ENCODE measurements around the gene ABHD14A. TPM values are rescaled to one million over a fixed set of nuclear protein-coding genes. Genes with fewer than 3 reads are reported as not detected.

Gene ABHD14A
- total and polyA plus RNA-seq, 2 of the 13 experiments (the other 11 are each of a cell fraction or from before 2014, with no cell fraction given), result 29.5 to 46.9 TPM

DNA sequence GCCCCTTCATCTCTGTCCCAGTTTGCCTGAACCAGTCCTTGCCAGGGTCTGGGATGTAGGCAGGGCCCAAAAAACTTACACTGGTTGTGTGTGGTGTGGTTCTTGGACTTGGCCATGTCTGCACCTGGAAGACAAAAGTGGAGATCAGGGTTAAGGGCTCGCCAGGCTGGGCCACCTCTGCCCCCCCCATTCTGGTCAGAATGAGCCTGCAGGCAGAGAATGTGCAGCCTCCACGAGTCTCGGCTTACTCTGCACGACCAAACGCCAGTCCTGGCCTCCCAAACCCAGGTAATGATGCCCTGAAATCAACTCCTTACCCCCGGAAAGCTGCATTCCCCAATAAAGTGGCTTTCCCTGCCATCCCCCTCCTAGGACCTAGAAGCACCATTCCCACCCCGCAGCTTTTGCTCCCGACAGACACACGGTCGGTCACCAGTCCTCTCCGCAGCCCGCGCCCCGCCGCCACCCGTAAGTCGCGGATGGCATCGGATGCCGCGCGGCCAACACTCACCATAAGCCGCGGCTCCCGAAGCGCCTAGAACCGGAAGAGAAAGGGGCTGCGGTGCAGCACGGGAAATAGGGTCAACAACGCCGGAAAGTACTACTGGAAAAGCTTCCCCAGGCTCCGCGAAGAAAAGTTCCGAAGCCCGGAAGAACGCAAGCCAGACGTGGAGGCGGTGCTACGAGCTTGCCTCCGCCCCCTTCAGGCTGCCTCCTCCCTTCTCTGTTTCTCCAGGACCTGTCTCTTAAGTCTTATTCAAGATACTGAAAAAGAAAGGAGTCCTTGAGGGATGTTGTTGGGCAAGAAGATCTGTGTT lies 20.7 kb downstream of the ABHD14A start, which contains the start of gene RPL29 (continued):
- TF ChIP-seq, protein P1, sequence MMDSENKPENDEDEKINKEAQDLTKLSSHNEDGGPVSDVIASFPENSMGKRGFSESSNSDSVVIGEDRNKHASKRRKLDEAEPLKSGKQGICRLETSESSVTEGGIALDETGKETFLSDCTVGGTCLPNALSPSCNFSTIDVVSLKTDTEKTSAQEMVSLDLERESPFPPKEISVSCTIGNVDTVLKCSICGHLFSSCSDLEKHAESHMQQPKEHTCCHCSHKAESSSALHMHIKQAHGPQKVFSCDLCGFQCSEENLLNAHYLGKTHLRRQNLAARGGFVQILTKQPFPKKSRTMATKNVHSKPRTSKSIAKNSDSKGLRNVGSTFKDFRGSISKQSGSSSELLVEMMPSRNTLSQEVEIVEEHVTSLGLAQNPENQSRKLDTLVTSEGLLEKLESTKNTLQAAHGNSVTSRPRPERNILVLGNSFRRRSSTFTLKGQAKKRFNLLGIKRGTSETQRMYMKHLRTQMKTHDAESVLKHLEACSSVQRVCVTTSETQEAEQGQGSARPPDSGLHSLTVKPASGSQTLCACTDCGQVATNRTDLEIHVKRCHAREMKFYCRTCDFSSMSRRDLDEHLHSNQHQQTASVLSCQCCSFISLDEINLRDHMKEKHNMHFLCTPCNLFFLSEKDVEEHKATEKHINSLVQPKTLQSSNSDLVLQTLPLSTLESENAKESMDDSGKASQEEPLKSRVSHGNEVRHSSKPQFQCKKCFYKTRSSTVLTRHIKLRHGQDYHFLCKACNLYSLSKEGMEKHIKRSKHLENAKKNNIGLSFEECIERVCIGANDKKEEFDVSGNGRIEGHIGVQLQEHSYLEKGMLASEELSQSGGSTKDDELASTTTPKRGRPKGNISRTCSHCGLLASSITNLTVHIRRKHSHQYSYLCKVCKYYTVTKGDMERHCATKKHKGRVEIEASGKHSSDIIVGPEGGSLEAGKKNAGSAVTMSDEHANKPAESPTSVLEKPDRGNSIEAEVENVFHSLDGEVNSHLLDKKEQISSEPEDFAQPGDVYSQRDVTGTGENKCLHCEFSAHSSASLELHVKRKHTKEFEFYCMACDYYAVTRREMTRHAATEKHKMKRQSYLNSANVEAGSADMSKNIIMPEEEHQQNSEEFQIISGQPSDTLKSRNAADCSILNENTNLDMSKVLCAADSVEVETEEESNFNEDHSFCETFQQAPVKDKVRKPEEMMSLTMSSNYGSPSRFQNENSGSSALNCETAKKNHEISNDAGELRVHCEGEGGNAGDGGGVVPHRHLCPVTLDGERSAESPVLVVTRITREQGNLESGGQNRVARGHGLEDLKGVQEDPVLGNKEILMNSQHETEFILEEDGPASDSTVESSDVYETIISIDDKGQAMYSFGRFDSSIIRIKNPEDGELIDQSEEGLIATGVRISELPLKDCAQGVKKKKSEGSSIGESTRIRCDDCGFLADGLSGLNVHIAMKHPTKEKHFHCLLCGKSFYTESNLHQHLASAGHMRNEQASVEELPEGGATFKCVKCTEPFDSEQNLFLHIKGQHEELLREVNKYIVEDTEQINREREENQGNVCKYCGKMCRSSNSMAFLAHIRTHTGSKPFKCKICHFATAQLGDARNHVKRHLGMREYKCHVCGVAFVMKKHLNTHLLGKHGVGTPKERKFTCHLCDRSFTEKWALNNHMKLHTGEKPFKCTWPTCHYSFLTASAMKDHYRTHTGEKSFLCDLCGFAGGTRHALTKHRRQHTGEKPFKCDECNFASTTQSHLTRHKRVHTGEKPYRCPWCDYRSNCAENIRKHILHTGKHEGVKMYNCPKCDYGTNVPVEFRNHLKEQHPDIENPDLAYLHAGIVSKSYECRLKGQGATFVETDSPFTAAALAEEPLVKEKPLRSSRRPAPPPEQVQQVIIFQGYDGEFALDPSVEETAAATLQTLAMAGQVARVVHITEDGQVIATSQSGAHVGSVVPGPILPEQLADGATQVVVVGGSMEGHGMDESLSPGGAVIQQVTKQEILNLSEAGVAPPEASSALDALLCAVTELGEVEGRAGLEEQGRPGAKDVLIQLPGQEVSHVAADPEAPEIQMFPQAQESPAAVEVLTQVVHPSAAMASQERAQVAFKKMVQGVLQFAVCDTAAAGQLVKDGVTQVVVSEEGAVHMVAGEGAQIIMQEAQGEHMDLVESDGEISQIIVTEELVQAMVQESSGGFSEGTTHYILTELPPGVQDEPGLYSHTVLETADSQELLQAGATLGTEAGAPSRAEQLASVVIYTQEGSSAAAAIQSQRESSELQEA (CRISPR knock-in tag; IDR thresholded peaks at IDR 0.05; ENCODE audit: not compliant biosample characterization), result peak; percentile 25
- TF ChIP-seq ZNF883 (CRISPR knock-in tag; IDR thresholded peaks at IDR 0.05; ENCODE audit: not compliant biosample characterization), result peak; percentile 93
- TF ChIP-seq POLR2AphosphoS2 (IDR thresholded peaks at IDR 0.05; ENCODE audit: low read depth, low read length), result peak; percentile 86; the same call in 1 of the 2 replicates
- TF ChIP-seq, protein P2, sequence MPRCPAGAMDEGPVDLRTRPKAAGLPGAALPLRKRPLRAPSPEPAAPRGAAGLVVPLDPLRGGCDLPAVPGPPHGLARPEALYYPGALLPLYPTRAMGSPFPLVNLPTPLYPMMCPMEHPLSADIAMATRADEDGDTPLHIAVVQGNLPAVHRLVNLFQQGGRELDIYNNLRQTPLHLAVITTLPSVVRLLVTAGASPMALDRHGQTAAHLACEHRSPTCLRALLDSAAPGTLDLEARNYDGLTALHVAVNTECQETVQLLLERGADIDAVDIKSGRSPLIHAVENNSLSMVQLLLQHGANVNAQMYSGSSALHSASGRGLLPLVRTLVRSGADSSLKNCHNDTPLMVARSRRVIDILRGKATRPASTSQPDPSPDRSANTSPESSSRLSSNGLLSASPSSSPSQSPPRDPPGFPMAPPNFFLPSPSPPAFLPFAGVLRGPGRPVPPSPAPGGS (CRISPR knock-in tag; IDR thresholded peaks at IDR 0.05), result peak; percentile 49; the same call in 1 of the 2 replicates
- no peak for TF ChIP-seq JARID2 (CRISPR knock-in tag; IDR thresholded peaks at IDR 0.05; ENCODE audit: insufficient replicate concordance)
- TF ChIP-seq, protein P3, sequence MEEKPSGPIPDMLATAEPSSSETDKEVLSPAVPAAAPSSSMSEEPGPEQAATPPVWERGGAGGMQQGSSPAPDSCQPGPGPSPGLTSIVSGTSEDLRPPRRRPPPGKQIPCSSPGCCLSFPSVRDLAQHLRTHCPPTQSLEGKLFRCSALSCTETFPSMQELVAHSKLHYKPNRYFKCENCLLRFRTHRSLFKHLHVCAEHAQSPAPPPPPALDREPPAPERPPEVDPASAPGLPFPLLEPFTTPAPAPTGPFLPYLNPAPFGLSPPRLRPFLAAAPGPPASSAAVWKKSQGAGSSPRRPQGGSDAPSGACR (CRISPR knock-in tag; IDR thresholded peaks at IDR 0.05), result peak; percentile 94
- TF ChIP-seq ZBTB7B (CRISPR knock-in tag; IDR thresholded peaks at IDR 0.05), result peak; percentile 47; the same call in 1 of the 2 replicates
- peak; percentile 80; the same call in 1 of the 2 replicates for TF ChIP-seq KLF12 (CRISPR knock-in tag; IDR thresholded peaks at IDR 0.05; ENCODE audit: borderline replicate concordance)
- TF ChIP-seq, protein P4, sequence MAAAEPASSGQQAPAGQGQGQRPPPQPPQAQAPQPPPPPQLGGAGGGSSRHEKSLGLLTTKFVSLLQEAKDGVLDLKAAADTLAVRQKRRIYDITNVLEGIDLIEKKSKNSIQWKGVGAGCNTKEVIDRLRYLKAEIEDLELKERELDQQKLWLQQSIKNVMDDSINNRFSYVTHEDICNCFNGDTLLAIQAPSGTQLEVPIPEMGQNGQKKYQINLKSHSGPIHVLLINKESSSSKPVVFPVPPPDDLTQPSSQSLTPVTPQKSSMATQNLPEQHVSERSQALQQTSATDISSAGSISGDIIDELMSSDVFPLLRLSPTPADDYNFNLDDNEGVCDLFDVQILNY (CRISPR knock-in tag; conservative IDR thresholded peaks at IDR 0.05), result no peak
- TF ChIP-seq ZNF841 (CRISPR knock-in tag; IDR thresholded peaks at IDR 0.05; ENCODE audit: borderline replicate concordance), result no peak
- TF ChIP-seq YY1 (IDR thresholded peaks at IDR 0.05; ENCODE audit: insufficient read depth, insufficient replicate concordance, low read depth, low read length), result peak; percentile 82
- TF ChIP-seq ZNF3 (CRISPR knock-in tag; IDR thresholded peaks at IDR 0.05), result peak; percentile 62; the same call in 1 of the 2 replicates
- TF ChIP-seq CREB1 (IDR thresholded peaks at IDR 0.05), result peak; percentile 54; the same call in 1 of the 2 replicates
- peak; percentile 87 for TF ChIP-seq CREB1 (CRISPR knock-in tag; IDR thresholded peaks at IDR 0.05)
- peak; percentile 69 for TF ChIP-seq ZKSCAN8 (CRISPR knock-in tag; IDR thresholded peaks at IDR 0.05; ENCODE audit: borderline replicate concordance)
- TF ChIP-seq MAFF (IDR thresholded peaks at IDR 0.05; ENCODE audit: low read depth, low read length), result no peak
- no peak for TF ChIP-seq TEAD2 (CRISPR knock-in tag; IDR thresholded peaks at IDR 0.05)
- peak; percentile 77; the same call in 1 of the 2 replicates for TF ChIP-seq KDM5B (CRISPR knock-in tag; IDR thresholded peaks at IDR 0.05; ENCODE audit: borderline replicate concordance)

All from HepG2 (cell line).